ENCODE data around the gene SERPINB6.

The SERPINB6 gene

DNA sequence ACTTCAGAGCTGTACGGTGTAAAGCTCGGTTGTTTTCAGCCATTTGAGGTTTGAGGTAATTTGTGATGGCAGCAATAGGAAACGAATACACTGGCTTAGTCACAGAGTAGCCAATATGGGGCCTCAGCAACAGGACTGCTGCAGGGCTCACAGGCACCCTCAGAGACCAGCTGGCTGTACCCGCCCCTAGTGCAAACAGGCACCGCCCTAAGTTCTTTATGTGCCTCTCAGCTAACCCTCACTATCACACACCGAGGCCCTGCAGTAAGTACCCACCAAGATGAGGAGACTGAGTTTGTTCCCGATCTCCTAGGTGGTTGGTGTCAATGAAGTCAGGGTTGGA, 57.1 kb downstream of the SERPINB6 start:
- DNase-seq (ENCODE audit: low read depth in 1 of 2, low spot score in 1 of 2), result no peak
- Histone ChIP-seq H3K27ac (replicated peaks) (no peak overlapping the region), H3K4me3 (replicated peaks; ENCODE audit: insufficient read depth, low read length) (no peak overlapping the region), H3K27me3 (ENCODE audit: insufficient read depth, poor library complexity, severe bottlenecking) (no peaks in the 10 kb centered on the region)
- no peak for TF ChIP-seq CTCF (IDR thresholded peaks at IDR 0.05; ENCODE audit: insufficient read depth, low read length)
- TF ChIP-seq, protein P1, sequence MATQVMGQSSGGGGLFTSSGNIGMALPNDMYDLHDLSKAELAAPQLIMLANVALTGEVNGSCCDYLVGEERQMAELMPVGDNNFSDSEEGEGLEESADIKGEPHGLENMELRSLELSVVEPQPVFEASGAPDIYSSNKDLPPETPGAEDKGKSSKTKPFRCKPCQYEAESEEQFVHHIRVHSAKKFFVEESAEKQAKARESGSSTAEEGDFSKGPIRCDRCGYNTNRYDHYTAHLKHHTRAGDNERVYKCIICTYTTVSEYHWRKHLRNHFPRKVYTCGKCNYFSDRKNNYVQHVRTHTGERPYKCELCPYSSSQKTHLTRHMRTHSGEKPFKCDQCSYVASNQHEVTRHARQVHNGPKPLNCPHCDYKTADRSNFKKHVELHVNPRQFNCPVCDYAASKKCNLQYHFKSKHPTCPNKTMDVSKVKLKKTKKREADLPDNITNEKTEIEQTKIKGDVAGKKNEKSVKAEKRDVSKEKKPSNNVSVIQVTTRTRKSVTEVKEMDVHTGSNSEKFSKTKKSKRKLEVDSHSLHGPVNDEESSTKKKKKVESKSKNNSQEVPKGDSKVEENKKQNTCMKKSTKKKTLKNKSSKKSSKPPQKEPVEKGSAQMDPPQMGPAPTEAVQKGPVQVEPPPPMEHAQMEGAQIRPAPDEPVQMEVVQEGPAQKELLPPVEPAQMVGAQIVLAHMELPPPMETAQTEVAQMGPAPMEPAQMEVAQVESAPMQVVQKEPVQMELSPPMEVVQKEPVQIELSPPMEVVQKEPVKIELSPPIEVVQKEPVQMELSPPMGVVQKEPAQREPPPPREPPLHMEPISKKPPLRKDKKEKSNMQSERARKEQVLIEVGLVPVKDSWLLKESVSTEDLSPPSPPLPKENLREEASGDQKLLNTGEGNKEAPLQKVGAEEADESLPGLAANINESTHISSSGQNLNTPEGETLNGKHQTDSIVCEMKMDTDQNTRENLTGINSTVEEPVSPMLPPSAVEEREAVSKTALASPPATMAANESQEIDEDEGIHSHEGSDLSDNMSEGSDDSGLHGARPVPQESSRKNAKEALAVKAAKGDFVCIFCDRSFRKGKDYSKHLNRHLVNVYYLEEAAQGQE (IDR thresholded peaks at IDR 0.05; ENCODE audit: insufficient replicate concordance, low read depth), result no peak
- no peak for TF ChIP-seq POLR2AphosphoS5 (IDR thresholded peaks at IDR 0.05; ENCODE audit: low read depth)
- TF ChIP-seq SPI1 (IDR thresholded peaks at IDR 0.05; ENCODE audit: borderline replicate concordance, low read depth), result no peak
- no peak for TF ChIP-seq GABPA (IDR thresholded peaks at IDR 0.05; ENCODE audit: low read depth)

DNA sequence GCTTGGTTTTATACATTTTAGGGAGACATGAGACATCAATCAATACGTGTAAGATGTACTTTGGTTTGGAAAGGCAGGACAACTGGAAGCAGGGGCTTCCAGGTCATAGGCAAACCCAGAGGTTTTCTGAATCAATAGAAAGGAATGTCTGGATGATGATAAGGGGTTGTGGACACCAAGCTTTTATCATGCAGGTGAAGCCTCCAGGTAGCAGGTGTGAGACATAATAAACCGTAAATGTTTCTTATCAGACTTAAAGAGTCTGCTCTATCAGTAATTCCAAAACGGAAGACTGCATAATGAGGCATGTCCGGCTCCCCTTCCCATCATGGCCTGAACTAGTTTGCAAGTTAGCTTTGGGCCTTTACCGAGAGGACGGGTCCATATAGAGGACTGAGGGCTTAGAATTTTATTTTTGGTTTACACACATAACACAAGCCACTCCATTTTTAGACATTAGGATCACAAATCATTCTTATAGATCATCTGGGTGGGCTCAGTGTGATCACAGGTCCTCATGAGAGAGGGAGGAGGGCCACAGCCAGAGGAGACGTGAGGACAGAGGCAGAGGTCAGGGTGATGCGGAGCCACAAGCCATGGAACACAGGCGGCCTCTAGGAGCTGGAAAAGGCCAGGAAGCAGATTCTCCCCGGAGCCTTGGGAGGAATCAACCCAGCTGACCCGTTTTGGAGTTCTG, 57.6 kb downstream of the SERPINB6 start:
- Histone ChIP-seq H3K4me3 (replicated peaks; ENCODE audit: insufficient read depth, low read length) (no peak overlapping the region), H3K27ac (replicated peaks) (no peak overlapping the region), H3K27me3 (ENCODE audit: insufficient read depth, poor library complexity, severe bottlenecking) (no peaks in the 10 kb centered on the region)
- TF ChIP-seq SPI1 (IDR thresholded peaks at IDR 0.05; ENCODE audit: borderline replicate concordance, low read depth), result no peak
- no peak for TF ChIP-seq GABPA (IDR thresholded peaks at IDR 0.05; ENCODE audit: low read depth)
- TF ChIP-seq, protein P1 (IDR thresholded peaks at IDR 0.05; ENCODE audit: insufficient replicate concordance, low read depth), result no peak
- no peak for TF ChIP-seq POLR2AphosphoS5 (IDR thresholded peaks at IDR 0.05; ENCODE audit: low read depth)
- TF ChIP-seq CTCF (IDR thresholded peaks at IDR 0.05; ENCODE audit: insufficient read depth, low read length), result no peak
- DNase-seq (ENCODE audit: low read depth in 1 of 2, low spot score in 1 of 2), result no peak

DNA sequence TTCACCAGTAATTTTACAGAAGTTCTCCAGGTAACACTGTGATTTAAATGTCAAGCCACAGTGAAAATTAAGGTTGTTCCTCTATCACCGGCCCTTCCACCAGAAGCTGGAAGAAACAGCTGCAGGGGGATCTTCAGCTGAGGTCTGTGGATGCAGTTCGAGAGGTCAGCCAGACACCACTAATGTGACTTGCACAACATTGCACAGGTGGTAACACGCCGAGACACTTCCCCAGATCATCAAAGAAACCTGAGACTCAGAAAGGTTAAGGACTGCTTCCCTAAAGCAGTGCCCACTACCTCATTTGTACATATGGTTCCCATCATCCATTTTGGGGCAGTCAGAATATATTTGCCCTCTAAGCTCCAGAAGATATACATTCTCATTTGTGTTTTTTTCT, 60.2 kb downstream of the SERPINB6 start:
- no peaks in the 10 kb centered on the region for H3K27me3 ChIP-seq (ENCODE audit: insufficient read depth, poor library complexity, severe bottlenecking)
- H3K27ac ChIP-seq (replicated peaks), result no peak overlapping the region
- peak; percentile 18 to 44 for DNase-seq (ENCODE audit: low read depth in 1 of 2, low spot score in 1 of 2)
- TF ChIP-seq POLR2AphosphoS5 (IDR thresholded peaks at IDR 0.05; ENCODE audit: low read depth), result no peak
- TF ChIP-seq, protein P1 (IDR thresholded peaks at IDR 0.05; ENCODE audit: insufficient replicate concordance, low read depth), result no peak
- no peak for TF ChIP-seq CTCF (IDR thresholded peaks at IDR 0.05; ENCODE audit: insufficient read depth, low read length)
- TF ChIP-seq SPI1 (IDR thresholded peaks at IDR 0.05; ENCODE audit: borderline replicate concordance, low read depth), result no peak
- no peak for TF ChIP-seq GABPA (IDR thresholded peaks at IDR 0.05; ENCODE audit: low read depth)
- no peak overlapping the region for H3K4me3 ChIP-seq (replicated peaks; ENCODE audit: insufficient read depth, low read length)

Data from HL-60 (cell line).